HepG2 (cell line): Measurements from ENCODE around the gene PTGS2. TPM values are rescaled to one million over a fixed set of nuclear protein-coding genes. Genes with fewer than 3 reads are reported as not detected.

ENCODE experiments used
- ARID2 ChIP-seq: sonication (generic); formaldehyde crosslinking; IDR thresholded peaks from 2 replicates; pipeline ENCODE4 v1.8.1; 2022; ENCODE audit warnings: mild to moderate bottlenecking, missing genetic modification reagents, borderline replicate concordance
- HNRNPL ChIP-seq: fragments of 200-400 bp; formaldehyde crosslinking; IDR thresholded peaks from 2 replicates; pipeline ENCODE4 v1.6.1; 2017; ENCODE audit warnings: mild to moderate bottlenecking, low read depth, low read length
- JUN ChIP-seq: sonication (generic); formaldehyde crosslinking; IDR thresholded peaks from 2 replicates; pipeline ENCODE4 v1.4.0; 2020; ENCODE audit warnings: mild to moderate bottlenecking, missing genetic modification reagents
- KMT2B ChIP-seq: IDR thresholded peaks from 2 replicates; pipeline ENCODE4 v1.6.1; 2016; ENCODE audit warnings: missing genetic modification reagents, missing compliant biosample characterization
- MIER2 ChIP-seq: IDR thresholded peaks from 2 replicates; pipeline ENCODE4 v1.6.1; 2016; ENCODE audit warnings: missing biosample characterization, missing genetic modification reagents
- NKX3-1 ChIP-seq: sonication (generic); formaldehyde crosslinking; IDR thresholded peaks from 2 replicates; pipeline ENCODE4 v1.5.0; 2020; ENCODE audit warnings: missing genetic modification reagents
- RBAK ChIP-seq: sonication (generic); formaldehyde crosslinking; IDR thresholded peaks from 2 replicates; pipeline ENCODE4 v1.5.1; 2020; ENCODE audit warnings: mild to moderate bottlenecking, missing genetic modification reagents
- ZIK1 ChIP-seq: sonication (generic); formaldehyde crosslinking; IDR thresholded peaks from 2 replicates; pipeline ENCODE4 v1.5.0; 2020; ENCODE audit warnings: mild to moderate bottlenecking, low read depth, missing genetic modification reagents, borderline replicate concordance
- ZNF20 ChIP-seq: sonication (generic); formaldehyde crosslinking; IDR thresholded peaks from 2 replicates; pipeline ENCODE4 v1.4.0; 2020; ENCODE audit warnings: mild to moderate bottlenecking, moderate library complexity, missing genetic modification reagents
- ZNF703 ChIP-seq: sonication (generic); formaldehyde crosslinking; IDR thresholded peaks from 2 replicates; pipeline ENCODE4 v1.5.1; 2020; ENCODE audit warnings: missing genetic modification reagents, mild to moderate bottlenecking, moderate library complexity, borderline replicate concordance
- polyA plus RNA-seq, 8 experiments: library from polyadenylated mRNA; depleted of rRNA in 3 of 8; stranded (reverse) in 7 of 8; unstranded in 1 of 8; fragments of >200 nt; fragmentation: Illumina TruSeq in 4 of 8; extraction: Trizol in 4 of 8; gene quantifications; 2 replicates each; pipeline versions ENCODE4 v1.2.1 to v1.2.3, GENCODE V29; 2011 to 2016; ENCODE audit warnings: low read depth in 4 of 8, missing spikeins in 1 of 8, mixed read lengths in 1 of 8; ENCODE audit not compliant: insufficient read depth in 1 of 8
- total RNA-seq, 5 experiments: library from RNA; depleted of rRNA; stranded (reverse); fragments of >200 nt; fragmentation: Illumina TruSeq; extraction: Trizol; gene quantifications; 2 replicates each; pipeline ENCODE4 v1.2.3, GENCODE V29; 2016; ENCODE audit warnings: low read depth in 1 of 5
- TF ChIP-seq, protein P1 (sequence below): sonication (generic); formaldehyde crosslinking; conservative IDR thresholded peaks from 2 replicates; pipeline ENCODE4 v1.8.0; 2022; ENCODE audit warnings: mild to moderate bottlenecking, moderate library complexity, missing genetic modification reagents
- TF ChIP-seq, protein P2 (sequence below): sonication (generic); formaldehyde crosslinking; conservative IDR thresholded peaks from 2 replicates; pipeline ENCODE4 v1.5.0; 2020; ENCODE audit warnings: missing genetic modification reagents
- TF ChIP-seq, protein P3 (sequence below): sonication (generic); formaldehyde crosslinking; IDR thresholded peaks from 2 replicates; pipeline ENCODE4 v1.5.1; 2020; ENCODE audit warnings: missing genetic modification reagents, mild to moderate bottlenecking, borderline replicate concordance

Gene PTGS2
- total and polyA plus RNA-seq, 2 of the 13 experiments (the other 11 are each of a cell fraction or from before 2014, with no cell fraction given), result not detected

DNA sequence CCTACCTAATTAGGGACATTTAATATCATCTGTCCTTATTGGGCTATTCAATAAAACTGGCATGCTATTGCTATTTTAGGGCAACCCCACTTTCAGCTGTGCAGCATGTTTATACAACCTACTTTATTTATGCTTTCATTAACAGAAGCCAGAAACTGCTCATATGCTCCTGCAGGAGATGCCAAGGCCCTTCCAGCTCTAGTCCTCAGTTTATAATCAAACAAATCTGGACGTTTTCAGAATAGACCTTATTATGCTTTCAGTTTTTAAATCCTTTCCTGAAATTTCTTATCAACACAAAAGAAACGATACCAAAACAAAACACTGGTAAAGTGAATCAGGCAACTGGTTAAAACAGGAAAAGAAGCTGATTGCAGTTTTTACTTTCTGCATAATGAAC, 53.2 kb downstream of the PTGS2 start (continued):
- no peak for TF ChIP-seq ARID2
- TF ChIP-seq ZNF703 (CRISPR knock-in tag), result no peak
- no peak for TF ChIP-seq MIER2 (CRISPR knock-in tag)
- TF ChIP-seq RBAK (CRISPR knock-in tag), result no peak
- TF ChIP-seq HNRNPL, result no peak
- no peak for TF ChIP-seq NKX3-1 (CRISPR knock-in tag)
- TF ChIP-seq ZNF20 (CRISPR knock-in tag), result no peak
- TF ChIP-seq, protein P1, sequence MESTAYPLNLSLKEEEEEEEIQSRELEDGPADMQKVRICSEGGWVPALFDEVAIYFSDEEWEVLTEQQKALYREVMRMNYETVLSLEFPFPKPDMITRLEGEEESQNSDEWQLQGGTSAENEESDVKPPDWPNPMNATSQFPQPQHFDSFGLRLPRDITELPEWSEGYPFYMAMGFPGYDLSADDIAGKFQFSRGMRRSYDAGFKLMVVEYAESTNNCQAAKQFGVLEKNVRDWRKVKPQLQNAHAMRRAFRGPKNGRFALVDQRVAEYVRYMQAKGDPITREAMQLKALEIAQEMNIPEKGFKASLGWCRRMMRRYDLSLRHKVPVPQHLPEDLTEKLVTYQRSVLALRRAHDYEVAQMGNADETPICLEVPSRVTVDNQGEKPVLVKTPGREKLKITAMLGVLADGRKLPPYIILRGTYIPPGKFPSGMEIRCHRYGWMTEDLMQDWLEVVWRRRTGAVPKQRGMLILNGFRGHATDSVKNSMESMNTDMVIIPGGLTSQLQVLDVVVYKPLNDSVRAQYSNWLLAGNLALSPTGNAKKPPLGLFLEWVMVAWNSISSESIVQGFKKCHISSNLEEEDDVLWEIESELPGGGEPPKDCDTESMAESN, result no peak
- TF ChIP-seq KMT2B (CRISPR knock-in tag), result no peak
- no peak for TF ChIP-seq JUN
- no peak for TF ChIP-seq ZIK1 (CRISPR knock-in tag)
- TF ChIP-seq, protein P2, sequence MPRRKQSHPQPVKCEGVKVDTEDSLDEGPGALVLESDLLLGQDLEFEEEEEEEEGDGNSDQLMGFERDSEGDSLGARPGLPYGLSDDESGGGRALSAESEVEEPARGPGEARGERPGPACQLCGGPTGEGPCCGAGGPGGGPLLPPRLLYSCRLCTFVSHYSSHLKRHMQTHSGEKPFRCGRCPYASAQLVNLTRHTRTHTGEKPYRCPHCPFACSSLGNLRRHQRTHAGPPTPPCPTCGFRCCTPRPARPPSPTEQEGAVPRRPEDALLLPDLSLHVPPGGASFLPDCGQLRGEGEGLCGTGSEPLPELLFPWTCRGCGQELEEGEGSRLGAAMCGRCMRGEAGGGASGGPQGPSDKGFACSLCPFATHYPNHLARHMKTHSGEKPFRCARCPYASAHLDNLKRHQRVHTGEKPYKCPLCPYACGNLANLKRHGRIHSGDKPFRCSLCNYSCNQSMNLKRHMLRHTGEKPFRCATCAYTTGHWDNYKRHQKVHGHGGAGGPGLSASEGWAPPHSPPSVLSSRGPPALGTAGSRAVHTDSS (CRISPR knock-in tag), result no peak
- TF ChIP-seq, protein P3, sequence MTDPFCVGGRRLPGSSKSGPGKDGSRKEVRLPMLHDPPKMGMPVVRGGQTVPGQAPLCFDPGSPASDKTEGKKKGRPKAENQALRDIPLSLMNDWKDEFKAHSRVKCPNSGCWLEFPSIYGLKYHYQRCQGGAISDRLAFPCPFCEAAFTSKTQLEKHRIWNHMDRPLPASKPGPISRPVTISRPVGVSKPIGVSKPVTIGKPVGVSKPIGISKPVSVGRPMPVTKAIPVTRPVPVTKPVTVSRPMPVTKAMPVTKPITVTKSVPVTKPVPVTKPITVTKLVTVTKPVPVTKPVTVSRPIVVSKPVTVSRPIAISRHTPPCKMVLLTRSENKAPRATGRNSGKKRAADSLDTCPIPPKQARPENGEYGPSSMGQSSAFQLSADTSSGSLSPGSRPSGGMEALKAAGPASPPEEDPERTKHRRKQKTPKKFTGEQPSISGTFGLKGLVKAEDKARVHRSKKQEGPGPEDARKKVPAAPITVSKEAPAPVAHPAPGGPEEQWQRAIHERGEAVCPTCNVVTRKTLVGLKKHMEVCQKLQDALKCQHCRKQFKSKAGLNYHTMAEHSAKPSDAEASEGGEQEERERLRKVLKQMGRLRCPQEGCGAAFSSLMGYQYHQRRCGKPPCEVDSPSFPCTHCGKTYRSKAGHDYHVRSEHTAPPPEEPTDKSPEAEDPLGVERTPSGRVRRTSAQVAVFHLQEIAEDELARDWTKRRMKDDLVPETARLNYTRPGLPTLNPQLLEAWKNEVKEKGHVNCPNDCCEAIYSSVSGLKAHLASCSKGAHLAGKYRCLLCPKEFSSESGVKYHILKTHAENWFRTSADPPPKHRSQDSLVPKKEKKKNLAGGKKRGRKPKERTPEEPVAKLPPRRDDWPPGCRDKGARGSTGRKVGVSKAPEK (CRISPR knock-in tag), result no peak
